K562 (cell line): Measurements from ENCODE around the gene HOXB3. TPM values are rescaled to one million over a fixed set of nuclear protein-coding genes. Genes with fewer than 3 reads are reported as not detected.

Experiments
- BRF1 ChIP-seq: IDR thresholded peaks from 3 replicates; pipeline ENCODE4 v1.6.1; 2011; ENCODE audit warnings: borderline replicate concordance, mild to moderate bottlenecking; ENCODE audit not compliant: insufficient read length; ENCODE audit errors: extremely low read depth
- CAMTA2 ChIP-seq: fragments of 250-450 bp; sonication (Bioruptor Pico); conservative IDR thresholded peaks from 2 replicates; pipeline ENCODE4 v1.5.1; 2022
- CBX5 ChIP-seq: IDR thresholded peaks from 2 replicates; pipeline ENCODE4 v1.6.1; 2014; ENCODE audit warnings: low read depth, borderline replicate concordance
- CHD4 ChIP-seq: fragments of 200-600 bp; sonication (generic); IDR thresholded peaks from 3 replicates; pipeline ENCODE4 v1.6.1; 2012; ENCODE audit warnings: low read depth, mild to moderate bottlenecking, mixed read lengths, low read length, inconsistent platforms; ENCODE audit not compliant: insufficient read depth, insufficient replicate concordance, poor library complexity, severe bottlenecking
- FOXP1 ChIP-seq: sonication (generic); formaldehyde crosslinking; IDR thresholded peaks from 2 replicates; pipeline ENCODE4 v1.8.0; 2022; ENCODE audit warnings: mild to moderate bottlenecking, missing genetic modification reagents
- KLF6 ChIP-seq: fragments of 250-450 bp; sonication (Bioruptor Pico); IDR thresholded peaks from 2 replicates; pipeline ENCODE4 v1.4.0; 2020; ENCODE audit warnings: mild to moderate bottlenecking, moderate library complexity, borderline replicate concordance
- NCOA4 ChIP-seq: fragments of 450-650 bp; IDR thresholded peaks from 2 replicates; pipeline ENCODE4 v1.6.1; 2018; ENCODE audit warnings: mild to moderate bottlenecking; ENCODE audit not compliant: partially characterized antibody
- NONO ChIP-seq, 2 experiments: fragments of 200-400 bp in 1 of 2; fragments of 450-650 bp in 1 of 2; formaldehyde crosslinking in 1 of 2; IDR thresholded peaks; 2 replicates each; pipeline ENCODE4 v1.6.1; 2017; ENCODE audit warnings: low read depth in 2 of 2, mild to moderate bottlenecking in 2 of 2, moderate library complexity in 2 of 2, low read length in 1 of 2
- PHTF2 ChIP-seq: fragments of 250-450 bp; sonication (Bioruptor Pico); IDR thresholded peaks from 2 replicates; pipeline ENCODE4 v1.5.0; 2021; ENCODE audit warnings: mild to moderate bottlenecking
- RAD51 ChIP-seq: fragments of 450-650 bp; IDR thresholded peaks from 2 replicates; pipeline ENCODE4 v1.7.1; 2016; ENCODE audit warnings: low read depth, mild to moderate bottlenecking, borderline replicate concordance
- SLC30A9 ChIP-seq: fragments of 250-450 bp; sonication (Bioruptor Pico); IDR thresholded peaks from 2 replicates; pipeline ENCODE4 v1.8.0; 2022; ENCODE audit warnings: mild to moderate bottlenecking, moderate library complexity
- SRSF9 ChIP-seq: fragments of 200-400 bp; formaldehyde crosslinking; IDR thresholded peaks from 2 replicates; pipeline ENCODE4 v1.6.1; 2017; ENCODE audit warnings: low read depth, low read length, borderline replicate concordance
- XRCC4 ChIP-seq: IDR thresholded peaks from one replicate; pipeline ENCODE4 v1.6.1; 2011; ENCODE audit not compliant: insufficient read depth, insufficient read length; ENCODE audit errors: extremely low read depth
- ZNF133 ChIP-seq: fragments of 250-450 bp; sonication (Bioruptor Pico); IDR thresholded peaks from 2 replicates; pipeline ENCODE4 v1.4.0; 2020; ENCODE audit warnings: mild to moderate bottlenecking
- ZNF197 ChIP-seq: fragments of 200-800 bp; sonication (Bioruptor generic); IDR thresholded peaks from 2 replicates; pipeline ENCODE4 v1.6.1; 2016; ENCODE audit warnings: low read depth, missing genetic modification characterization, missing compliant biosample characterization
- ZNF407 ChIP-seq: fragments of 450-650 bp; IDR thresholded peaks from 2 replicates; pipeline ENCODE4 v1.6.1; 2016; ENCODE audit warnings: low read depth
- ZNF445 ChIP-seq: fragments of 250-450 bp; sonication (Bioruptor Pico); IDR thresholded peaks from 2 replicates; pipeline ENCODE4 v1.4.0; 2020; ENCODE audit warnings: low read depth, mild to moderate bottlenecking, moderate library complexity
- ZNF583 ChIP-seq: fragments of 250-450 bp; sonication (Bioruptor Pico); IDR thresholded peaks from 2 replicates; pipeline ENCODE4 v1.4.0; 2020
- ZNF668 ChIP-seq: fragments of 250-450 bp; sonication (Bioruptor Pico); IDR thresholded peaks from 2 replicates; pipeline ENCODE4 v1.8.0; 2022; ENCODE audit warnings: mild to moderate bottlenecking, inconsistent platforms
- ZSCAN32 ChIP-seq: fragments of 450-650 bp; formaldehyde crosslinking; IDR thresholded peaks from 2 replicates; pipeline ENCODE4 v1.4.0; 2020; ENCODE audit warnings: mild to moderate bottlenecking, moderate library complexity
- polyA plus RNA-seq, 8 experiments: library from polyadenylated mRNA; depleted of rRNA in 4 of 8; stranded (reverse) in 5 of 8; unstranded in 3 of 8; fragments of >200 nt; fragmentation: Nextera tagmentation in 2 of 8; fragmentation: Illumina TruSeq in 1 of 8; extraction: Ambion mirVana in 2 of 8; extraction: Trizol in 1 of 8; gene quantifications; 2 replicates each; pipeline versions ENCODE4 v1.2.1 to v1.2.3, GENCODE V29; 2011 to 2014; ENCODE audit warnings: inconsistent platforms in 1 of 8, missing spikeins in 1 of 8
- total RNA-seq, 7 experiments: library from RNA; depleted of rRNA in 6 of 7; stranded (reverse); fragments of >200 nt in 6 of 7; fragmentation: Illumina TruSeq in 2 of 7; extraction: Trizol in 2 of 7; gene quantifications; 2 replicates each; pipeline versions ENCODE4 v1.2.1 to v1.2.3, GENCODE V29; 2011 to 2021; ENCODE audit warnings: low replicate concordance in 1 of 7

Gene HOXB3
- total and polyA plus RNA-seq, 9 of the 15 experiments (the other 6 are each of a cell fraction or from before 2014, with no cell fraction given) = 2.4 to 41.3 (median 20.2) TPM

- no peak for TF ChIP-seq ZNF407
- no peak for TF ChIP-seq NCOA4
- peak; percentile 68; the same call in 1 of the 2 replicates for TF ChIP-seq CBX5
- no peak for TF ChIP-seq ZNF668
- TF ChIP-seq KLF6 = no peak
- peak in 1 of 2 experiments; percentile 30; a peak in 1 of 4 replicates for TF ChIP-seq NONO (IDR thresholded peaks at IDR 0.05; ENCODE audit: low read depth in 2 of 2, low read length in 1 of 2)
- TF ChIP-seq ZNF583 = peak; percentile 17; the same call in 1 of the 2 replicates
- no peak for TF ChIP-seq ZNF133
- no peak for TF ChIP-seq CAMTA2 (CRISPR knock-in tag)
- TF ChIP-seq ZNF197 (CRISPR knock-in tag) = no peak
- no peak for TF ChIP-seq BRF1
- TF ChIP-seq CHD4 = no peak
- TF ChIP-seq PHTF2 (CRISPR knock-in tag) = no peak
- TF ChIP-seq FOXP1 = no peak
- TF ChIP-seq ZNF445 (CRISPR knock-in tag) = no peak
- no peak; the same call in 1 of the 2 replicates for TF ChIP-seq RAD51
- peak; percentile 89 for TF ChIP-seq ZSCAN32 (CRISPR knock-in tag)
- TF ChIP-seq XRCC4 = no peak
- TF ChIP-seq SLC30A9 (CRISPR knock-in tag) = no peak
- no peak for TF ChIP-seq SRSF9
Measured at GRCh38 chr17:48626245-48627117, 36.4 kb upstream of the HOXB3 start, which contains the start of gene HOXB9 (continued).
